Liver (tissue), 3 donors: ENCODE results near the gene SRGAP3.

Experiments used
- CTCF ChIP-seq: fragments of 150-350 bp; IDR thresholded peaks from 2 replicates; pipeline ENCODE4 v1.5.1; 2017; ENCODE audit warnings: improper control_type of control experiment, low read depth, low read length; ENCODE audit not compliant: missing input control
- JUND ChIP-seq, 2 donors: IDR thresholded peaks; 2 replicates each; pipeline ENCODE4 v1.6.1; 2016; ENCODE audit warnings: antibody characterized with exemption in 2 of 2
- REST ChIP-seq: IDR thresholded peaks from 2 replicates; pipeline ENCODE4 v1.6.1; 2016; ENCODE audit warnings: antibody characterized with exemption, mild to moderate bottlenecking
- RXRA ChIP-seq, 2 donors: IDR thresholded peaks; 2 replicates each; pipeline ENCODE4 v1.6.1; 2017 to 2018; ENCODE audit warnings: antibody characterized with exemption in 2 of 2, mild to moderate bottlenecking in 1 of 2
- SP1 ChIP-seq: IDR thresholded peaks from 2 replicates; pipeline ENCODE4 v1.6.1; 2018; ENCODE audit warnings: antibody characterized with exemption, mild to moderate bottlenecking
- TAF1 ChIP-seq: conservative IDR thresholded peaks from 2 replicates; pipeline ENCODE4 v1.6.1; 2016; ENCODE audit warnings: antibody characterized with exemption, mild to moderate bottlenecking
- YY1 ChIP-seq: IDR thresholded peaks from 2 replicates; pipeline ENCODE4 v1.6.1; 2016; ENCODE audit warnings: antibody characterized with exemption, mild to moderate bottlenecking
- donor health status: healthy.
- donor health status: healthy.

- no peak for TF ChIP-seq CTCF
- no peak for TF ChIP-seq YY1
- no peak for TF ChIP-seq SP1
- TF ChIP-seq RXRA (IDR thresholded peaks at IDR 0.05), result no peak
- no peak for TF ChIP-seq JUND (IDR thresholded peaks at IDR 0.05)
- TF ChIP-seq REST, result no peak
- no peak for TF ChIP-seq TAF1
Observed at GRCh38 chr3:9088441-9089353, 160.7 kb downstream of the SRGAP3 start.
